Sigmoid colon (tissue), 7 donors: ENCODE measurements around the gene MAPK10. TPM values are rescaled to one million over a fixed set of nuclear protein-coding genes. Genes with fewer than 3 reads are reported as not detected.
"Not testable (repeated sequence)": the region's sequence is repeated elsewhere in the genome, so short reads cannot be mapped to it uniquely, and the experiment has no call there.

ENCODE experiments used
- DNase-seq: peaks from one replicate; pipeline ENCODE4 v3.0.0-alpha.2; 2019
- H3K27ac ChIP-seq, 4 donors: fragments of 200-600 bp; sonication (generic); one replicate each; pipeline ENCODE4 v1.5.1; 2016 to 2019; ENCODE audit warnings: mild to moderate bottlenecking in 1 of 4
- H3K27me3 ChIP-seq, 3 donors: fragments of 200-600 bp; sonication (generic); one replicate each; pipeline ENCODE4 v1.5.1; 2019; ENCODE audit warnings: mild to moderate bottlenecking in 1 of 3
- H3K36me3 ChIP-seq, 4 donors: fragments of 200-600 bp; sonication (generic); one replicate each; pipeline ENCODE4 v1.5.1; 2016 to 2019
- H3K4me1 ChIP-seq, 4 donors: fragments of 200-600 bp; sonication (generic); one replicate each; pipeline ENCODE4 v1.5.1; 2017 to 2019
- H3K4me3 ChIP-seq, 4 donors: fragments of 200-600 bp; sonication (generic); one replicate each; pipeline ENCODE4 v1.5.1; 2017 to 2019; ENCODE audit warnings: mild to moderate bottlenecking in 2 of 4, moderate library complexity in 1 of 4
- H3K9me3 ChIP-seq, 4 donors: fragments of 200-600 bp in 3 of 4; sonication (generic) in 3 of 4; one replicate each; pipeline versions ENCODE4 v1.5.1 to v1.6.1; 2013 to 2019
- EP300 ChIP-seq, 4 donors: sonication (generic); formaldehyde crosslinking; IDR thresholded peaks; one replicate each; pipeline ENCODE4 v1.6.1; 2017; ENCODE audit warnings: antibody characterized with exemption in 4 of 4
- POLR2A ChIP-seq, 2 donors: fragments of 450-650 bp; IDR thresholded peaks; one replicate each; pipeline ENCODE4 v1.6.1; 2016; ENCODE audit warnings: antibody characterized with exemption in 2 of 2, mild to moderate bottlenecking in 2 of 2, moderate library complexity in 2 of 2
- POLR2AphosphoS5 ChIP-seq, 4 donors: sonication (generic); formaldehyde crosslinking; IDR thresholded peaks; one replicate each; pipeline ENCODE4 v1.6.1; 2017; ENCODE audit warnings: antibody characterized with exemption in 4 of 4
- WGBS, 2 donors: extraction: QIAGEN DNeasy Blood & Tissue Kit; methylation state at CpG; one replicate each; pipeline ENCODE4 v1.1.7; 2013; 5-methylcytosine and 5-hydroxymethylcytosine counted together
- intact Hi-C: fragments of 100-400 bp; cut with DNase I; formaldehyde crosslinking; loops from one replicate; pipeline ENCODE4 v1.15.1; 2023
- polyA plus RNA-seq, 3 donors: library from polyadenylated mRNA; stranded (reverse); fragments of 200-250 nt; gene quantifications; one replicate each; pipeline ENCODE4 v1.2.3, GENCODE V29; 2013
- total RNA-seq, 4 donors: library from RNA; depleted of rRNA; stranded (reverse); fragments of >200 nt; gene quantifications; one replicate each; pipeline ENCODE4 v1.1.0, GENCODE V29; 2016
- TF ChIP-seq, protein P1 (sequence below), 4 experiments: fragments of 450-650 bp in 3 of 4; fragments of 200-600 bp in 1 of 4; IDR thresholded peaks; one replicate each; pipeline ENCODE4 v1.5.1; 2016 to 2019; ENCODE audit warnings: antibody characterized with exemption in 4 of 4, mild to moderate bottlenecking in 3 of 4, moderate library complexity in 2 of 4
- donor health status: healthy with polysubstance abuse.
- donor health status: Bipolar disorder and iron deficiency.
- donor health status: healthy.

The MAPK10 gene
- total and polyA plus RNA-seq, 7 donors = 3.0 to 28.5 (median 24.3) TPM

DNA sequence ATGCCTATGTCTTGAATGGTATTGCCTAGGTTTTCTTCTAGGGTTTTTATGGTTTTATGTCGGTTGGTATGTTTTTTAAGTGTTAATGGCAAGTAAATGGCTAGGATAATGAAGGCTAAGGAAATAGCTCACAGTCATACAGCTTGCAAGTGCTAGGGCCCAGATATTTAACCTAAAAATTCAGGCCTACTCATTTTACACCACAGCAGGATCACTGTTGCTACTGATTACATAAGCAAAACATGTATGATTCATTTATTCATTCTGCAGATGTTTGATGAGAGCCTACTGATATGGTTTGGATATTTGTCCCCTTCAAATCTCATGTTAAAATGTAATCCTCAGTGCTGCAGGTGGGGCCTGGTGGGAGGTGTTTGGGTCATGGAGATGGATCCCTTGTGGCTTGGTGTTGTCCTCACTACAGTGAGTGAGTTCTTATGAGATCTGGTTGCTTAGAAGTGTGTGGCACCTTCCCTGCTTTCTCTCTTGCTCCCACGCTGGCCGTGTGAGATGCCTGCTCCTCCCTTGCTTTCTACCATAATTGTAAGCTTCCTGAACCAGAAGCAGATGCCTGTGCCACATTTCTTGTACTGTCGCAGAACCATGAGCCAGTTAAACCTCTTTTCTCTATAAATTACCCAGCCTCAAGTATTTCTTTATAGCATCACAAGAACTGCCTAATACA is 175.5 kb downstream of the MAPK10 start:
- Histone ChIP-seq H3K36me3 (no peaks in the 10 kb centered on the region), H3K4me1 (no peaks in the 10 kb centered on the region), H3K27ac (no peak overlapping the region), H3K27me3 (no peaks in the 10 kb centered on the region), H3K4me3 (no peak overlapping the region), H3K9me3 (peaks cover 0 to 9% (median 2%) of the 10 kb centered on the region in 4 donors)
- whole genome bisulfite sequencing, 2 donors = 72 to 86% methylated on average over 4 of the region's 4 CpGs
- TF ChIP-seq, protein P1, sequence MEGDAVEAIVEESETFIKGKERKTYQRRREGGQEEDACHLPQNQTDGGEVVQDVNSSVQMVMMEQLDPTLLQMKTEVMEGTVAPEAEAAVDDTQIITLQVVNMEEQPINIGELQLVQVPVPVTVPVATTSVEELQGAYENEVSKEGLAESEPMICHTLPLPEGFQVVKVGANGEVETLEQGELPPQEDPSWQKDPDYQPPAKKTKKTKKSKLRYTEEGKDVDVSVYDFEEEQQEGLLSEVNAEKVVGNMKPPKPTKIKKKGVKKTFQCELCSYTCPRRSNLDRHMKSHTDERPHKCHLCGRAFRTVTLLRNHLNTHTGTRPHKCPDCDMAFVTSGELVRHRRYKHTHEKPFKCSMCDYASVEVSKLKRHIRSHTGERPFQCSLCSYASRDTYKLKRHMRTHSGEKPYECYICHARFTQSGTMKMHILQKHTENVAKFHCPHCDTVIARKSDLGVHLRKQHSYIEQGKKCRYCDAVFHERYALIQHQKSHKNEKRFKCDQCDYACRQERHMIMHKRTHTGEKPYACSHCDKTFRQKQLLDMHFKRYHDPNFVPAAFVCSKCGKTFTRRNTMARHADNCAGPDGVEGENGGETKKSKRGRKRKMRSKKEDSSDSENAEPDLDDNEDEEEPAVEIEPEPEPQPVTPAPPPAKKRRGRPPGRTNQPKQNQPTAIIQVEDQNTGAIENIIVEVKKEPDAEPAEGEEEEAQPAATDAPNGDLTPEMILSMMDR (IDR thresholded peaks at IDR 0.05) = no peak
- TF ChIP-seq POLR2A (IDR thresholded peaks at IDR 0.05) (no peak), EP300 (IDR thresholded peaks at IDR 0.05) (no peak), POLR2AphosphoS5 (IDR thresholded peaks at IDR 0.05) (no peak)
- intact Hi-C loops = no loop called here
- no peak for DNase-seq

DNA sequence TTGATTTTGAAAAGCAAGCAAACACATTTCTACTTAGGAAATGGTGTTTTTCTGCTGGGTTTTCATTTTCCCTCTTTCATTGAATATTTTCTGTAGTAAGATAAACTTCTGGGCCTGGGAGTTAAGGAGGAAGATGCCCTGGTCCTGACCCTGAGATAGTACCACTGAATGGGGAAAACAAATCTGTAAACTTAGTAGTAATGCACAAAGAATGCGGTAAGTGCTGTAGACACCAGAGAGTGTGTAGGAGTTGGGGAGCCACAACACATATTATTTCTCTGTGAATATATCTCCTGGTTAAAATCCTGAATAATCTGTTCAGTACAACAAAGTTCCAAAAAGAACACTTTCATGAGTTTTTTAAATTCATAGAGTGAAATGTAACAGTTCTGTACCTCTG is 178.3 kb downstream of the MAPK10 start:
- no peak for TF ChIP-seq POLR2A (IDR thresholded peaks at IDR 0.05)
- TF ChIP-seq, protein P1 (IDR thresholded peaks at IDR 0.05) = no peak
- no peak for TF ChIP-seq EP300 (IDR thresholded peaks at IDR 0.05)
- Histone ChIP-seq H3K9me3 (peaks cover 0 to 6% (median 3%) of the 10 kb centered on the region in 4 donors), H3K27me3 (no peaks in the 10 kb centered on the region), H3K4me3 (no peak overlapping the region), H3K27ac (no peak overlapping the region), H3K4me1 (no peaks in the 10 kb centered on the region), H3K36me3 (no peaks in the 10 kb centered on the region)
- no peak for DNase-seq
- intact Hi-C loops = no loop called here
- WGBS, 2 donors = 88 to 89% methylated on average over 1 of the region's 1 CpG

DNA sequence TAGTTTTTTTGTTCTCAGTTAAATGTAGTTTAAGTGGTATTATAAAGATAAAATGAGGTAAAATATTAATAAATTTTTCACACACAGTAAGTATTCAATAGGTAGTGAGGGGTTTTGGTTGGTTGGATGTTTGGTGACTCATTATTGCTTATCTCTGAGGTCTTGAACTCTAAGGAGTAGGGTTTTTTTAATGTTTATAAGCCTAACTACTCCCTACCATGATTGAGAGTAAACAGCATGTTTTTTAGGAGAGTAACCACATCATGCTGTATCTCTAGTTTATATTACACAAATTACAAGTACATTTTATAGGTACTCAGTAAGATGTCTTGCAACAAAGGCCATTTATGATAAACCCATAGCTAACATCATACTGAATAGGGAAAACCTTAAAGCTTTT is 181.6 kb downstream of the MAPK10 start:
- no peak for DNase-seq
- no peaks in the 10 kb centered on the region for H3K27me3 ChIP-seq
- no peak overlapping the region for H3K27ac ChIP-seq
- peaks cover 0 to 6% (median 3%) of the 10 kb centered on the region in 4 donors for H3K9me3 ChIP-seq
- H3K36me3 ChIP-seq = no peaks in the 10 kb centered on the region
- no peak overlapping the region for H3K4me3 ChIP-seq
- intact Hi-C loops = no loop called here
- TF ChIP-seq EP300 (IDR thresholded peaks at IDR 0.05) = no peak
- H3K4me1 ChIP-seq = no peaks in the 10 kb centered on the region

DNA sequence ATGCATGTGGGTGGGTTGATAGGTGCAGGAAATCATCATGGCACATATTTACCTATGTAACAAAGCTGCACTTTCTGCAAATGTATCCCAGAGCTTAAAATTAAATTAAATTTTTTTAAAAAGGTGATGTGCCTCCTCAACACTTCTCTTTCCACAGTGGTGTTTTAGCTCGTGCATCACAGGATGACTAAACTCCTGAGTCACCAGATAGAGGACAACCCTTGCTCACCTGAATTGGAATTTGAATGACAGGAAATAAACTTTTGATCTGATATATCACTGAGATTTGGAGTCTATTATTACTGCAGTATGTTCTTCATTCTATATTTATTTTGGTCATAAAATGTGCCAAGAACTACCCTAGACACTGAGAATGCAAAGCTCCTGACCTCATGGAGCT is 185.3 kb downstream of the MAPK10 start:
- no peaks in the 10 kb centered on the region for H3K4me1 ChIP-seq
- TF ChIP-seq POLR2A (IDR thresholded peaks at IDR 0.05) = no peak
- no peak for TF ChIP-seq EP300 (IDR thresholded peaks at IDR 0.05)
- no peak for TF ChIP-seq POLR2AphosphoS5 (IDR thresholded peaks at IDR 0.05)
- TF ChIP-seq, protein P1 (IDR thresholded peaks at IDR 0.05) = no peak
- no peak overlapping the region for H3K4me3 ChIP-seq
- H3K27ac ChIP-seq = no peak overlapping the region
- DNase-seq = no peak
- intact Hi-C loops = no loop called here
- peaks cover 0 to 5% (median 0%) of the 10 kb centered on the region in 4 donors for H3K9me3 ChIP-seq
- no peaks in the 10 kb centered on the region for H3K36me3 ChIP-seq
- 73 to 78% methylated on average over 1 of the region's 1 CpG for WGBS, 2 donors
- H3K27me3 ChIP-seq = no peaks in the 10 kb centered on the region

DNA sequence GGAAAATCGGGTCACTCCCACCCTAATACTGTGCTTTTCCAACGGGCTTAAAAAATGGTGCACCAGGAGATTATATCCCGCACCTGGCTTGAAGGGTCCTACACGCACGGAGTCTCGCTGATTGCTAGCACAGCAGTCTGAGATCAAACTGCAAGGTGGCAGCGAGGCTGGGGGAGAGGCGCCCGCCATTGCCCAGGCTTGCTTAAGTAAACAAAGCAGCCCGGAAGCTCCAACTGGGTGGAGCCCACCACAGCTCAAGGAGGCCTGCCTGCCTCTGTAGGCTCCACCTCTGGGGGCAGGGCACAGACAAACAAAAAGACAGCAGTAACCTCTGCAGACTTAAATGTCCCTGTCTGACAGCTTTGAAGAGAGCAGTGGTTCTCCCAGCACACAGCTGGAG is 191.5 kb downstream of the MAPK10 start:
- H3K36me3 ChIP-seq, intact Hi-C loops, H3K27ac ChIP-seq, H3K4me1 ChIP-seq, DNase-seq, H3K4me3 ChIP-seq, H3K9me3 ChIP-seq, H3K27me3 ChIP-seq: not testable (repeated sequence)
- WGBS, 2 donors = 89 to 90% methylated on average over 10 of the region's 10 CpGs

DNA sequence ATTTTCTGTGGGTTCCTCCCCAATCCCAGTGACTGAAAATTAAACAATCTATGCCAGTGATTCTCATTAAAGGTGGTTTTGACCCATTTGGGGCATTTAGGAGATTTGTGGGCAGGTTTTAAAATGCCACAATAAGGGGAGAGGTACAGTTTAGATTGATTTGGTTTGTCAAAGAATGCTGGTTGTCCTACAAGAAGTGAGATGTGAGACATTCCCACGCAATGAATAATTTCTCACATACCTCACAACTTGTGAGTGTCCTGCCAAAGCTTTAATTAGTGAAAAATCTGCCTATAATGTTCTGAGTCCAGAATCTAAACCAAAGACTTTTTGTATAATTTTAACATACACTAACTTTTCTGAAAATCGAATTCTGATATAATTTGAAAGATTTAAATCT is 199.4 kb downstream of the MAPK10 start:
- H3K27me3 ChIP-seq = no peaks in the 10 kb centered on the region
- intact Hi-C loops = no loop called here
- no peaks in the 10 kb centered on the region for H3K9me3 ChIP-seq
- DNase-seq = no peak
- H3K36me3 ChIP-seq = no peaks in the 10 kb centered on the region
- whole genome bisulfite sequencing, 2 donors = 81 to 86% methylated on average over 2 of the region's 2 CpGs
- no peak overlapping the region for H3K4me3 ChIP-seq
- TF ChIP-seq POLR2AphosphoS5 (IDR thresholded peaks at IDR 0.05) (no peak), EP300 (IDR thresholded peaks at IDR 0.05) (no peak), POLR2A (IDR thresholded peaks at IDR 0.05) (no peak)
- TF ChIP-seq, protein P1 (IDR thresholded peaks at IDR 0.05) = no peak
- H3K4me1 ChIP-seq = no peaks in the 10 kb centered on the region
- H3K27ac ChIP-seq = no peak overlapping the region
